Measurements from ENCODE around the gene KAZN.

KAZN gene

GRCh38 chr1:14661222-14661621 lies 62.7 kb downstream of the KAZN start:
- TF ChIP-seq, protein P1, sequence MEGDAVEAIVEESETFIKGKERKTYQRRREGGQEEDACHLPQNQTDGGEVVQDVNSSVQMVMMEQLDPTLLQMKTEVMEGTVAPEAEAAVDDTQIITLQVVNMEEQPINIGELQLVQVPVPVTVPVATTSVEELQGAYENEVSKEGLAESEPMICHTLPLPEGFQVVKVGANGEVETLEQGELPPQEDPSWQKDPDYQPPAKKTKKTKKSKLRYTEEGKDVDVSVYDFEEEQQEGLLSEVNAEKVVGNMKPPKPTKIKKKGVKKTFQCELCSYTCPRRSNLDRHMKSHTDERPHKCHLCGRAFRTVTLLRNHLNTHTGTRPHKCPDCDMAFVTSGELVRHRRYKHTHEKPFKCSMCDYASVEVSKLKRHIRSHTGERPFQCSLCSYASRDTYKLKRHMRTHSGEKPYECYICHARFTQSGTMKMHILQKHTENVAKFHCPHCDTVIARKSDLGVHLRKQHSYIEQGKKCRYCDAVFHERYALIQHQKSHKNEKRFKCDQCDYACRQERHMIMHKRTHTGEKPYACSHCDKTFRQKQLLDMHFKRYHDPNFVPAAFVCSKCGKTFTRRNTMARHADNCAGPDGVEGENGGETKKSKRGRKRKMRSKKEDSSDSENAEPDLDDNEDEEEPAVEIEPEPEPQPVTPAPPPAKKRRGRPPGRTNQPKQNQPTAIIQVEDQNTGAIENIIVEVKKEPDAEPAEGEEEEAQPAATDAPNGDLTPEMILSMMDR (IDR thresholded peaks at IDR 0.05; ENCODE audit: insufficient read depth, low read depth, low read length, missing control alignments) = no peak
- H3K4me3 ChIP-seq (ENCODE audit: low read depth, low read length) = no peak overlapping the region

DNA sequence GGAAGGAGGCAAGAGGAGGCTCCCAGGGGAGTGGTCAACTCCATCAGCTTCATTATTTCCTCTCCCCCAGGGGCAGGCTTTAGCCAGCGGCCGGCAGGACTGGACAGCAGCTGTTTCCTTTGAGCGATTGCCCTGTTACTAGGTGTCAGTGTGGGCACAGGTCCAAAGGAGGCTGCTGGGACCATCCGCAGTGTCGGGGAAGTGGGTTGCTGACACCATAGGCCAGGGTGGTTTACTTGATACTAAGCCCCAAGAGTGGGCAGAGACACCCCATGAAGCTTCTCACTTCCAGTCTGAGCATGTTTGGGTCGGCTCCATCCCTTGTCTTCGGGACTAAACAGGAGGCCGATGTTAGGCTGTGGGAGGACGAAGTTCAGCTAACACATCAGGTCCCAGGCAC lies 63.6 kb downstream of the KAZN start:
- no peak for DNase-seq (ENCODE audit: low read depth)
- TF ChIP-seq, protein P1 (IDR thresholded peaks at IDR 0.05; ENCODE audit: insufficient read depth, low read depth, low read length, missing control alignments) = no peak
- H3K4me3 ChIP-seq (ENCODE audit: low read depth, low read length) = no peak overlapping the region

More at GRCh38 chr1:14661222-14661621, 62.7 kb downstream of the KAZN start:
- no peak for DNase-seq (ENCODE audit: low read depth)

DNA sequence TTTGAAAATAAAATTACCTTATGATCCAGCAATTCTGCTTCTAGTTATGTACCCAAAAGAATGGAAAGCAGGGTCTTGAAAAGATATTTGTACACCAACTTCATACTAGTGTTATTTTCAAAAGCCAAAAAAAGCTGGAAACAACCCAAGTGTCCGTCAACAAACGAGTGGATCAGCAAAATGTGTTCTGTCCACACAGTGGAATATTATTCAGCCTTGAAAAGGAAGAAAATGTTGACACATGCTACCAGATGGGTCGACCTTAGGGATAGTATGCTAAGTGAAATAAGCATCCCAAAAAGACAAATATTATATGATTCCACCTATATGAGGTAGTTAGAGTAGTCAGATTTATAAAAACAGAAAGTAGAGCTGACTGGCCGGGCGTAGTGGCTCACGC lies 65.3 kb downstream of the KAZN start:
- no peak overlapping the region for H3K4me3 ChIP-seq (ENCODE audit: low read depth, low read length)
- TF ChIP-seq, protein P1 (IDR thresholded peaks at IDR 0.05; ENCODE audit: insufficient read depth, low read depth, low read length, missing control alignments) = no peak
- DNase-seq (ENCODE audit: low read depth) = no peak

- TF ChIP-seq, protein P1 (IDR thresholded peaks at IDR 0.05; ENCODE audit: insufficient read depth, low read depth, low read length, missing control alignments) = no peak
- no peak overlapping the region for H3K4me3 ChIP-seq (ENCODE audit: low read depth, low read length)
- no peak for DNase-seq (ENCODE audit: low read depth)
These were observed 67.9 kb downstream of the KAZN start for GRCh38 chr1:14666373-14666772.

GRCh38 chr1:14666962-14667650 lies 68.6 kb downstream of the KAZN start:
- no peak overlapping the region for H3K4me3 ChIP-seq (ENCODE audit: low read depth, low read length)
- TF ChIP-seq, protein P1 (IDR thresholded peaks at IDR 0.05; ENCODE audit: insufficient read depth, low read depth, low read length, missing control alignments) = no peak
- no peak for DNase-seq (ENCODE audit: low read depth)

DNA sequence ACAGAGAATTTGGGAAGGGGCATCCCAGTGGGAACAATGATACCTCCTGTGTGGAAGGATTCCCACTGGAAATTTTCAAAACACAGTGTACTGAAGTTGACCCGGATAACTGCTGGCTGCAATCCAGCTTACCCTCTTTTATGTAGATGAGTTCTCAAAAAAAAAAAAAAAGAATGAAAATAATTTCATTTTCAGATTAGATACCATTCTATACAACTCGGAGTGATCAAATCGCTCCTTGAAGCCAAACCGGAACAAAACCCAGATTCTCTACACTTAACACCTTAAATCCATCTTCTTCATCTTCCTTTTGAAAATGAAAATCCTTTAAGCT lies 69.1 kb downstream of the KAZN start:
- DNase-seq (ENCODE audit: low read depth) = no peak
- H3K4me3 ChIP-seq (ENCODE audit: low read depth, low read length) = no peak overlapping the region
- TF ChIP-seq, protein P1 (IDR thresholded peaks at IDR 0.05; ENCODE audit: insufficient read depth, low read depth, low read length, missing control alignments) = no peak

- H3K4me3 ChIP-seq (ENCODE audit: low read depth, low read length) = no peak overlapping the region
- TF ChIP-seq, protein P1 (IDR thresholded peaks at IDR 0.05; ENCODE audit: insufficient read depth, low read depth, low read length, missing control alignments) = no peak
- DNase-seq (ENCODE audit: low read depth) = no peak
These were observed 70.1 kb downstream of the KAZN start for GRCh38 chr1:14668538-14668937.
